ENCODE data around the gene ECM2.

ECM2 gene

GRCh38 chr9:92564982-92565381 is 29.2 kb upstream of the ECM2 start:
- no peak overlapping the region for H3K4me2 ChIP-seq (ENCODE audit: insufficient read depth, low read length)
- no peaks in the 10 kb centered on the region for H3K9me3 ChIP-seq (ENCODE audit: insufficient read depth, low read length, severe bottlenecking)
- H3K4me3 ChIP-seq (ENCODE audit: low read depth in 1 of 2, low read length in 2 of 2) = no peak overlapping the region
- no peak for DNase-seq
- H3K27ac ChIP-seq (ENCODE audit: low read length) = no peak overlapping the region
- H2AFZ ChIP-seq (ENCODE audit: low read depth, low read length) = no peak overlapping the region
- no peak for ATAC-seq (ENCODE audit: insufficient read depth, low read depth)
- no peaks in the 10 kb centered on the region for H3K27me3 ChIP-seq (ENCODE audit: insufficient read depth, low read length, poor library complexity)
- no peaks in the 10 kb centered on the region for H3K79me2 ChIP-seq (ENCODE audit: insufficient read depth, low read length)
- TF ChIP-seq, protein P1, sequence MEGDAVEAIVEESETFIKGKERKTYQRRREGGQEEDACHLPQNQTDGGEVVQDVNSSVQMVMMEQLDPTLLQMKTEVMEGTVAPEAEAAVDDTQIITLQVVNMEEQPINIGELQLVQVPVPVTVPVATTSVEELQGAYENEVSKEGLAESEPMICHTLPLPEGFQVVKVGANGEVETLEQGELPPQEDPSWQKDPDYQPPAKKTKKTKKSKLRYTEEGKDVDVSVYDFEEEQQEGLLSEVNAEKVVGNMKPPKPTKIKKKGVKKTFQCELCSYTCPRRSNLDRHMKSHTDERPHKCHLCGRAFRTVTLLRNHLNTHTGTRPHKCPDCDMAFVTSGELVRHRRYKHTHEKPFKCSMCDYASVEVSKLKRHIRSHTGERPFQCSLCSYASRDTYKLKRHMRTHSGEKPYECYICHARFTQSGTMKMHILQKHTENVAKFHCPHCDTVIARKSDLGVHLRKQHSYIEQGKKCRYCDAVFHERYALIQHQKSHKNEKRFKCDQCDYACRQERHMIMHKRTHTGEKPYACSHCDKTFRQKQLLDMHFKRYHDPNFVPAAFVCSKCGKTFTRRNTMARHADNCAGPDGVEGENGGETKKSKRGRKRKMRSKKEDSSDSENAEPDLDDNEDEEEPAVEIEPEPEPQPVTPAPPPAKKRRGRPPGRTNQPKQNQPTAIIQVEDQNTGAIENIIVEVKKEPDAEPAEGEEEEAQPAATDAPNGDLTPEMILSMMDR (IDR thresholded peaks at IDR 0.05; ENCODE audit: borderline replicate concordance, extremely low read depth, low read length, poor library complexity, severe bottlenecking) = no peak
- TF ChIP-seq EZH2 (IDR thresholded peaks at IDR 0.05; ENCODE audit: borderline replicate concordance, low read depth, low read length, severe bottlenecking) = no peak
- no peak overlapping the region for H3K9ac ChIP-seq (ENCODE audit: low read depth, low read length)
- H3K4me1 ChIP-seq (ENCODE audit: insufficient read depth, low read length) = no peaks in the 10 kb centered on the region
- H4K20me1 ChIP-seq (ENCODE audit: insufficient read depth, low read length) = no peaks in the 10 kb centered on the region
- no peaks in the 10 kb centered on the region for H3K36me3 ChIP-seq (ENCODE audit: insufficient read depth, low read length)

DNA sequence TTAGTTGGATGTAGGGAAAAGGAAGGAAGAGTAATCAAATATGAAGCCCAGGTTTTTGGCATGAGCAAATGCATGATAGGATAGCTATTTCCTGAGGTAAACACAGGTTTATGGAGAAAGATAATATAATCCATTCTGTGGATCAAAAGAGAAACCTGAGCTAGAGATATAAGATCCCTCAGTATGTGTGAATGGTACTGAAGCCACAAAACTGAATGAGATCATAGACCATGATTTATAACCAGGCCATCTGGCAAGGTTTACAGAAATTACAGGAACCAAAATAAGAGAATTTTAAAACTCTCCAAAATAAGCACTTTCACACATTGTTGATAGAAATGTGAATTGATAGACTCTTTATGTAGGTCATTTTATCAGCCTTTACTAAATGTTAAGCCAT is 28.7 kb upstream of the ECM2 start:
- no peaks in the 10 kb centered on the region for H3K9me3 ChIP-seq (ENCODE audit: insufficient read depth, low read length, severe bottlenecking)
- no peak overlapping the region for H3K4me2 ChIP-seq (ENCODE audit: insufficient read depth, low read length)
- no peaks in the 10 kb centered on the region for H3K27me3 ChIP-seq (ENCODE audit: insufficient read depth, low read length, poor library complexity)
- no peak for DNase-seq
- TF ChIP-seq, protein P1 (IDR thresholded peaks at IDR 0.05; ENCODE audit: borderline replicate concordance, extremely low read depth, low read length, poor library complexity, severe bottlenecking) = no peak
- no peak for TF ChIP-seq EZH2 (IDR thresholded peaks at IDR 0.05; ENCODE audit: borderline replicate concordance, low read depth, low read length, severe bottlenecking)
- H3K9ac ChIP-seq (ENCODE audit: low read depth, low read length) = no peak overlapping the region
- H4K20me1 ChIP-seq (ENCODE audit: insufficient read depth, low read length) = no peaks in the 10 kb centered on the region
- H3K79me2 ChIP-seq (ENCODE audit: insufficient read depth, low read length) = no peaks in the 10 kb centered on the region
- no peak overlapping the region for H3K4me3 ChIP-seq (ENCODE audit: low read depth in 1 of 2, low read length in 2 of 2)
- no peaks in the 10 kb centered on the region for H3K36me3 ChIP-seq (ENCODE audit: insufficient read depth, low read length)
- no peak overlapping the region for H3K27ac ChIP-seq (ENCODE audit: low read length)
- H2AFZ ChIP-seq (ENCODE audit: low read depth, low read length) = no peak overlapping the region
- no peaks in the 10 kb centered on the region for H3K4me1 ChIP-seq (ENCODE audit: insufficient read depth, low read length)
- no peak for ATAC-seq (ENCODE audit: insufficient read depth, low read depth)

DNA sequence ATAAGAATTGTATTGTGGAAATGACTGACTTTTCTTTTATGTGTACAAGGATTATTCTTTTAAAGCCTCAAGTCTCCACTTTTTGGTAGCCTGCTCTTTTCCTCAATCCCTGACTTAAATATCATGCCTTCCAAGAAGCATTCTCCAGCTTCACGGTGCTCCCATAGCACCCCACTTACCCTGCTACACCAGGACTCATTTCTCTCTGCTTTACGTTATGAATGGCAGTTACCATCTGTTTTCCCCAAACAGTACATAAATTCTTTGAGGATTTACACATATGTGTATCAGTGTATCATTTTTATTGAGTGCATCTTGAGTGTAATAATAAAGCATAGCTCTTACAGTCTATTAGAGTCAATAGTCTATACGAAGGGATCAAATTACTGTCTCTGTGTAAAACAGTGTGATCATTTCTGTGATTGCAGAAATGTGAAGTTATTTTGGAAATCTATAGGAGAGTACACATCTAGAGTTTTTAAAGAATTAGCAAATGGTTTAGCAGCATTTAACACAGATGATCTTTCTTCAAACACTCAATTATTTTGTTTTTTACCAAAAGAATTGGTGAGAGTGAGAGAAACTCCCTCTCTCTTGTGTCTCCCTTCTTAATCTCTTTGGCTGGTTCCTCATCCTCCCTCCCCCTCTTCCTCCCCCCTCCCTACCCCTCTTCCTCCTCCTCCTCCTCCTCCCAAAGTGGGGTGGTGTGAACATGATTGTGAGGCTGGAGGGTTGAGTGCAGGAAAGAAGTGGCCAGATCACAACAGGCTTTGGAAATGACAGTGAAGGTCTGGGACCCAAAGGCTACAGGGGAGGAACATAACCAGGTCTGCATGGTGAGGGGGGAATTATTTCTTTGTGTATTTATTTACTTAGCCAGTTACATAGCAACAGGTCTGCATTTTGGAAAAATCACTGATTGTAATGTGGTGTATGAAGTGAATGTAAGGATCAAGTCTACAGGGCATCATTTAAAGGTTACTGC is 27.6 kb upstream of the ECM2 start:
- H3K9me3 ChIP-seq (ENCODE audit: insufficient read depth, low read length, severe bottlenecking) = no peaks in the 10 kb centered on the region
- no peak overlapping the region for H3K27ac ChIP-seq (ENCODE audit: low read length)
- H2AFZ ChIP-seq (ENCODE audit: low read depth, low read length) = no peak overlapping the region
- ATAC-seq (ENCODE audit: insufficient read depth, low read depth) (no peak), DNase-seq (no peak)
- H3K36me3 ChIP-seq (ENCODE audit: insufficient read depth, low read length) = no peaks in the 10 kb centered on the region
- no peak overlapping the region for H3K4me2 ChIP-seq (ENCODE audit: insufficient read depth, low read length)
- no peak overlapping the region for H3K9ac ChIP-seq (ENCODE audit: low read depth, low read length)
- H3K4me1 ChIP-seq (ENCODE audit: insufficient read depth, low read length) = no peaks in the 10 kb centered on the region
- H3K4me3 ChIP-seq (ENCODE audit: low read depth in 1 of 2, low read length in 2 of 2) = no peak overlapping the region
- no peaks in the 10 kb centered on the region for H3K27me3 ChIP-seq (ENCODE audit: insufficient read depth, low read length, poor library complexity)
- no peak for TF ChIP-seq EZH2 (IDR thresholded peaks at IDR 0.05; ENCODE audit: borderline replicate concordance, low read depth, low read length, severe bottlenecking)
- TF ChIP-seq, protein P1 (IDR thresholded peaks at IDR 0.05; ENCODE audit: borderline replicate concordance, extremely low read depth, low read length, poor library complexity, severe bottlenecking) = no peak
- H4K20me1 ChIP-seq (ENCODE audit: insufficient read depth, low read length) = no peaks in the 10 kb centered on the region
- no peaks in the 10 kb centered on the region for H3K79me2 ChIP-seq (ENCODE audit: insufficient read depth, low read length)
